MV-4-11 (cell line): ENCODE measurements around the gene RIPOR1.
A peak's percentile ranks its signal among the peaks of the same experiment; 100 is the strongest.
"Not testable (repeated sequence)": the region's sequence is repeated elsewhere in the genome, so short reads cannot be mapped to it uniquely, and the experiment has no call there.

Experiments used
- DNase-seq: peaks from one replicate; lab custom pipeline; 2025; lab: John Stamatoyannopoulos, UW

Gene RIPOR1, protein sequence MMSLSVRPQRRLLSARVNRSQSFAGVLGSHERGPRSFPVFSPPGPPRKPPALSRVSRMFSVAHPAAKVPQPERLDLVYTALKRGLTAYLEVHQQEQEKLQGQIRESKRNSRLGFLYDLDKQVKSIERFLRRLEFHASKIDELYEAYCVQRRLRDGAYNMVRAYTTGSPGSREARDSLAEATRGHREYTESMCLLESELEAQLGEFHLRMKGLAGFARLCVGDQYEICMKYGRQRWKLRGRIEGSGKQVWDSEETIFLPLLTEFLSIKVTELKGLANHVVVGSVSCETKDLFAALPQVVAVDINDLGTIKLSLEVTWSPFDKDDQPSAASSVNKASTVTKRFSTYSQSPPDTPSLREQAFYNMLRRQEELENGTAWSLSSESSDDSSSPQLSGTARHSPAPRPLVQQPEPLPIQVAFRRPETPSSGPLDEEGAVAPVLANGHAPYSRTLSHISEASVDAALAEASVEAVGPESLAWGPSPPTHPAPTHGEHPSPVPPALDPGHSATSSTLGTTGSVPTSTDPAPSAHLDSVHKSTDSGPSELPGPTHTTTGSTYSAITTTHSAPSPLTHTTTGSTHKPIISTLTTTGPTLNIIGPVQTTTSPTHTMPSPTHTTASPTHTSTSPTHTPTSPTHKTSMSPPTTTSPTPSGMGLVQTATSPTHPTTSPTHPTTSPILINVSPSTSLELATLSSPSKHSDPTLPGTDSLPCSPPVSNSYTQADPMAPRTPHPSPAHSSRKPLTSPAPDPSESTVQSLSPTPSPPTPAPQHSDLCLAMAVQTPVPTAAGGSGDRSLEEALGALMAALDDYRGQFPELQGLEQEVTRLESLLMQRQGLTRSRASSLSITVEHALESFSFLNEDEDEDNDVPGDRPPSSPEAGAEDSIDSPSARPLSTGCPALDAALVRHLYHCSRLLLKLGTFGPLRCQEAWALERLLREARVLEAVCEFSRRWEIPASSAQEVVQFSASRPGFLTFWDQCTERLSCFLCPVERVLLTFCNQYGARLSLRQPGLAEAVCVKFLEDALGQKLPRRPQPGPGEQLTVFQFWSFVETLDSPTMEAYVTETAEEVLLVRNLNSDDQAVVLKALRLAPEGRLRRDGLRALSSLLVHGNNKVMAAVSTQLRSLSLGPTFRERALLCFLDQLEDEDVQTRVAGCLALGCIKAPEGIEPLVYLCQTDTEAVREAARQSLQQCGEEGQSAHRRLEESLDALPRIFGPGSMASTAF

DNA sequence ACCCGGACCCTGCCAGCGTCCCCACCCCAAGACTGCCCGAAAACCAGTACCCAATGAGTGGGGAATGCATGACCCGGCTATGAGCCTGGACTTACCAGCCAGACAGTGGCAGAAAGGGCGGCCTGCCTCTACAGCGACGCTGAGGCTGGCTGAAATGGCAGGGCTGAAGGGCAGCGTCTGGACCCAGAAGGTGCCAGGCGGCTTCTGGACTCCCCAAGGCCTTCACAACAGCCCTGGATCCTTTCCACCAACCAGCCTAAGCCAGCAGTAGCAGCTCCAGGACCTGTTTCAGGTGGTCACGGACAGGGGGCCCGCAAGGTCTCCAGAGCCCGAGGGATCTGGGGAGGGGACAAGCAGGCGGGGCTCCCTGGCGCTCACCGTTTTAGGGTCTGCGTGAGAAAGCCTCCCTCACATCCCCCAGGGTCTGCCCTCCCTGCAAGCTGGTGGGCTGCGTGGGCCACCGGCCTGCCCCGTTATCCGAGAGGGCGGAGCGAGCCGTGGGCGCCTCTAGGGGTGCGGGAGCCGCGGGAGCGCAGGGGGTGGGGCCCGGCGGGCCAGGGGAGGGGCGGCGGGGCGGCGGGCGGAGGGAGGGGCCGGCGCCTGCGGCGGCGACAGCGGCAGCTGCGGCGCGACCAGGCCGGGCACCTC is at the start of gene RIPOR1:
RIPOR1 (plus strand) TSS at position 608 of the 648 bp plus-strand sequence. CDS start 9,618 bp downstream, outside the sequence.
- no peak for DNase-seq

GRCh38 chr16:67480833-67481560 is 47.6 kb upstream of the RIPOR1 start, which contains the start of gene ATP6V0D1:
ATP6V0D1 (minus strand) TSS chr16:67481157; CDS start chr16:67481086, 71 bp downstream.
- DNase-seq, result peak; percentile 98

DNA sequence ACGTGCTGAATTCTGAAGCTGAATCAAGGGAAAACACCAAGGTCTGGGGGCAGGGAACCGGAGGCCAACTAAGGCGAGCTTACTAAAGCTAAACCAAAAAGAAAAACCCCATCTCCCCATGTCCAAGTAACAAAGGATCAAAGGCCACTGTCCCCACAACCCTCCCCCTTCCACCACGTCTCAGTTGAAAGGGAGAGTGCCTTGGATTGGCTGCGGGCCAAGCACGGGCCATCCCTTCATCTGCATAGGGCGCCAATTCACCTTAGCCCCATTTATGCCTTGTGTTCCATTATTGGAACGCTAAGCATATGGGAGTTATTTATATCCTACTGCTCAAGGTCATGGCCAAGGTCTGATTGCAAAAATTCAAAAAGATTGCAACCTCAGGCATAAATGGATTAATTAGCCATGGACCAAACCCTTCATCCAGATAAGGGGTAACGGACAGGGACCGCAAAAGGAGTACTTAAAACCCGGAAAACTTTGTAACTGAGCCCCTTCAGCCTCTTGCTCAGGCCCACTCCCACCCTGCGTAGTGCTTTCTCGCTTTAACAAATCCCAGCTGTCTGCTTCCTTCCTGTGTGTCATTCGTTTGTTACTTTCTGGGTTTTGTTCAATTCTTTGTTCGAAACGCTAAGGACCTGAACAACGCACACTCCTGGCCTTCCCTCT is 46.9 kb upstream of the RIPOR1 start:
- peak; percentile 49 for DNase-seq

DNA sequence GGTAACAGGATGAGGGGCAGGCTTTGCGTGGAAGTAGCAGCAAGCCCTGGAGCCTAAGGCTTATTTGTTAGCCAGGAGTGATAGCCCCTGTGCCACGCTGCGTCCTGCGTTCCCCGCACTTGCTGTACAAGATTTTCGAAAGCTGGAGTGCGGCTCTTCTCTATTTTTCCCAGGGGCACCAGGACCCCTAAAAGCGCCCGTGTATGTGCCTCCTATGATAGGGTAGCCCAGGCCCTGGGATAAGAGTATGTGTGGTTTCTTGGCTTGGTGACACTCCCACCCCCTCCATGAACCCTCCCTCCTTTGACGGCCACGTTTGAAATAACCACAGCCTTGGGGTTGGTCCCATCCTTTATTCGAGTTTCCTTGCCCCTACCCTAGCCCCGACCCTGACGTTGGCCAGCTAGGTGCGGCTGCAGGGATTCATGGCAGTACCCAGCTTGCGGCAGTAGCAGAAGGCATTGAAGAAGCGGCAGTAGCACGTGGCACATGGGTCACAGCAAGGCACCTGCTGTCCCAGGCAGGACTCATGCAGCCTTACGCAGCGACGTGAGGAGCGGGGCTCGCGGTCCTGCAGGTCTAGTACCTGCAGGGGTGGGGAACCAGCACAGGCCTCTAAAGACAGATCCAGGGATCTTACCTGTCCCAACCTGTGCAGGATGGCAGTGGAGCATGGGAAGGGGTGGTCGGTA is 46.2 kb upstream of the RIPOR1 start:
- no peak for DNase-seq

- DNase-seq, result no peak
These were observed 45.5 kb upstream of the RIPOR1 start, which contains the start of gene AGRP for GRCh38 chr16:67483150-67483549. AGRP (minus strand) TSS chr16:67483547; CDS start chr16:67483398, 149 bp downstream.

GRCh38 chr16:67483731-67484525 is 44.7 kb upstream of the RIPOR1 start:
- no peak for DNase-seq

- DNase-seq, result peak; percentile 52
These were observed 41.8 kb upstream of the RIPOR1 start for GRCh38 chr16:67486805-67487204.

DNA sequence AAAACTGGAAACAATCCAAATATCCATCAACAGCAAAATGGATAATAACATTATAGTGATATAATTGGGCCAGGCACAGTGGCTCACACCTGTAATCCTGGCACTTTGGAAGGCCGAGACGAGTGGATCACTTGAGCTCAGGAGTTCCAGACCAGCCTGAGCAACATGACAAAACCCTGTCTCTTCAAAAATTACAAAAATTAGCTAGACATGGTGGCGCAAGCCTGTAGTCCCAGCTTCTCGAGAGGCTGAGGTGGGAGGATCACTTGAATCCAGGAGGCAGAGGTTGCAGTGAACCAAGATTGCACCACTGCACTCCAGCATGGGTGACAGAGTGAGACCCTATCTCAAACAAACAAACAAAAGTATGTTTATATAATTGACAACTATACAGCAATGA is 41.1 kb upstream of the RIPOR1 start:
- not testable (repeated sequence) for DNase-seq

- DNase-seq, result no peak
These were observed 39.1 kb upstream of the RIPOR1 start for GRCh38 chr16:67489401-67490083.

DNA sequence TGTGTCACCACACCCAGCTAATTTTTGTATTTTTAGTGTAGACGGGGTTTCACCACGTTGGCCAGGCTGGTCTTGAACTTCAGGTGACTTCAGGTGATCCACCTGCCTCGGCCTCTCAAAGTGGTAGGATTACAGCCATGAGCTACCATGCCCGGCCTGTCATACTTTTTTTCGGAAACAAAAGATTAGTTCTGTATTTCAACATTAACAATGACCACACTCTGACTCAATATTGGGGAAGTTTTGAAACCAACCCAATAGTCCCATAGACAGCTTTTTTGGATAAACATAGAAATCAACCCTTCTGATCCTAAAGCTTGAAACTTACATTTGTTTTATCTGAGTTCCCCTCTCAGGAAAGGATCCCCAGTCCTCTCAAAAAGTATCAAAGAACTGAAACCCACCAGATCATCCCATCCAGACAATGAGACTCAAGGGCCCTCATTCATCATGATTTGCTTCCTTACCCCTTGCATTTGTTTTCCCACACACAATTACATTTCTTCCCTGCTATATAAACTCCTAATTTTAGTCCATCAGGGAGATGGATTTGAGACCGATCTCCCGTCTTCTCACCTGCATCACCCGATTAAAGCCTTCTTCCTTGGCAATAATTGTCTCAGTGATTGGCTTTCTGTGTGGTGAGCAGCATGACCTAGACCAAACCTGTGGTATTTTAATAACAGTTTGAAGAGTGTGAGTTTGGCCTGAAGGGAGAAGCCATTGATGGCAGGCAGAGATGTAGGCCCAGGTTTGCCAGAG is 38.1 kb upstream of the RIPOR1 start:
- peak; percentile 90 for DNase-seq

GRCh38 chr16:67499106-67499505 is 29.5 kb upstream of the RIPOR1 start:
- no peak for DNase-seq

DNA sequence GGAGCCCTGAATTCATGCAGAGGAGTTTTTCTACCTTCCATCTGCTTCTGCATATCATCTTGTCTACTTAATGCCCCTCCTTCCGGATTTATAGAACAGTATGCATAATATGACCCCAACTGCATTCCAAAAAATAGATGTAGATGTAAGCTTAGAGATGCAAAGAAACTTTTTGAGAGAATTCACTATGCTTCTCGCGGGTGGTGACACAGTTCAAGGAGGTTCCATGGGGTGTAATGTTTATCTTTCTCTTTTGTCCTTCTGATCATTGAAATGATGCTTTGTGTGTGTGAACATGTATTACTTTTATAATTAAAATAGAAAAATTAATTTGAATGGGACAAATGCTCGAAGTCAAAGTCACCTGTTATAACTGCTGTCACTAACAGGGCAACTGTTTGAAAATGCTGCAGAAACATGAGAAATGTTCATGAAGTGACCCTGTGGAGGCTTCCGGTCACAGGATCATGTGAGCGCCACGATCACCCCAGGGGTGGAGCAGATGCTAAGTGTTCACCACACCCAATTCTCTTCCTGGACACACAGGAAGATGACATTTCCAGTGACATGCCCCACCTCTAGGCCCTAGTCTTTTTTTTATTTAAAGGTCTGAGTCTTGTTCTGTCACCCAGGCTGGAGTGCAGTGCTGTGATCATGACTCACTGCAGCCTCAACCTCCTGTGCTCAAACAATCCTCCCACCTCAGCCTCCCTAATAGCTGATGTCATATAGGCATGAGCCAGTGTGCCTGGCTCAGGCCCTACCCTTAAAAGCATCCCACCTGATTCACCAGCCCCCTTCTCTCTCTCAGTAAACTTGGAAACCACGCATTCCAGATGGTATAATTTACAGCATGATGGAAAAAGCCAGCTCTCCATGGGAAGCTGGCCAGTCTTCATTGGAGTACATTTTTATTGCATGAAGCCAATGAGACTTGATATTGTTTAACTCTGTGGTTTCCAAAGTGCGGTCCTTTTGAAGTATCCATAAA is 24.3 kb upstream of the RIPOR1 start:
- DNase-seq, result peak; percentile 63

DNA sequence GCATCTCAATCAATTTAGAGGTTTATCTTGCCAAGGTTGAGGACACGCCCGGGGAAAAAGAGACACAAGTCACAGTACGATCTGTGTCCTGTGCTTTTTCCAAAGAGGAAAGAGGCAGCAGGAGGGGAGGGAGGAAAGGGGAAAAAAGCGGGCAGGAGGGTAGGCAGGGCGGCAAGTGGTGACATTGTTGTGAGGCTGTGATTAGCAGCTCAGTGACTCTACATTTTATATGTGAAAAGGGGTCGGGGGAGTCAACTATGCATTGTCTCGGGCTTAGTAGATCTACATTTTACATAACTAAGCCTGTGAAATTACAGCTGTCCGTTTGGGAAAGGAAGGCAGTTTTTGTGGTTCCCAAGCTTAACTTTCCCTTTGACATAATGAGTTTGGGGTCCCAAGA is 22.2 kb upstream of the RIPOR1 start:
- no peak for DNase-seq

- no peak for DNase-seq
These were observed 19.6 kb upstream of the RIPOR1 start for GRCh38 chr16:67509016-67509415.

DNA sequence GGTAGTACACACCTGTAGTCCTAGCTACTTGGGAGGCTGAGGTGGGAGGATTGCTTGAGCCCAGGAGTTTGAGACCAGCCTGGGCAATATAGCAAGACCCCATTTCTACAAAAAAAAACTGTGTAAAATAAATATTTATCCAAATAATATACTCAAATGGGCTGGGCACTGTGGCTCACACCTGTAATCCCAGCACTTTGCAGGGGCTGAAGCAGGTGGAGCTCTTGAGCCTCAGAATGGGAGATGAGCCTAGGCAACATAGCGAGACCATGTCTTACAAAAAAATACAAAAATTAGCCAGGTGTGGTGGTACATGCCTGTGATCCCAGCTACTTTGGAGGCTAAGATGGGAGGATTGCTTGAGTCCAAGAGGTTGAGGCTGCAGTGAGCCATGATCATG is 14.7 kb upstream of the RIPOR1 start:
- DNase-seq, result not testable (repeated sequence)

DNA sequence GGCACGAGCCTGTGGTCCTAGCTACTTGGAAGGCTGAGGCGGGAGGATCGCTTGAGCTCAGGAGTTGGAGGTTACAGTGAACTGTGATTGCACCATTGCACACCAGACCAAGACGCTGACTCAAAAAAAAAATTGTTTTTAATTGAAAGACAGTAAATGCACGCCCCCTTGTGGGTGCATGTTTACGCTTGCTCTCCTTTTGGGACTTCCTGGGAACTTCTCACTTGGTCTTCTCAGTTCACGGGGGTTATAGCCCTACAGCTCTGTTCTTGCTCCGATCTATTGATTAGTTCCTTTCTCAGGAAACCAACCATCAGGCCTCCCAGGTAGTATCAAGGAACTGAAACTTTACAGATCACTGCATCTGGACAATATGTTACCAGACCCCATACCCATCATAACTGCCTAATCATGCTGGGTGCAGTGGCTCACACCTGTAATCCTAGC is 14.2 kb upstream of the RIPOR1 start:
- peak; percentile 95 for DNase-seq
